ENCODE data around the gene THAP12.

DNA sequence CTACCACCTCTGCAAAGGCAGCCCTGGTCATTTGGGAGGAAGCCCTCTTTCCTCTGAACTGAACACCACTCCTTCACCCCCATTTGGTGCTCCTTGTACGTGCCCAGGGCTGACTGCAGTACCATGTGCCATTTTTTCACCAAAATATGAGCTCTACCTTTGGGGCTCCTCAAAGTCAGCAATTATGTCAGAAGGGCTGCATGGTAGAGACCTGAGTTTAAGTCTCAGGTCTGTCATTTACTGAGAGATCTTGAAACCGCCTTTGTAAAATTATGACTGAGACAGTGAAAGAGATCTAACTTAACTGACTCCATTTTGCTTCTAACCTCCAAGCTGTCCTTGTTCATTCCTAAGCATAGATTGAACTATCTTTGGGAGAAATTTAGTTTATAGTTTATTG lies 58.0 kb downstream of the THAP12 start:
- TF ChIP-seq CTCF (IDR thresholded peaks at IDR 0.05) (no peak), POLR2A (IDR thresholded peaks at IDR 0.05) (no peak)
